Sigmoid colon (tissue), 7 donors: ENCODE measurements around the gene TBCD. TPM values are rescaled to one million over a fixed set of nuclear protein-coding genes. Genes with fewer than 3 reads are reported as not detected.

Experiments
- DNase-seq: peaks from one replicate; pipeline ENCODE4 v3.0.0-alpha.2; 2019
- H3K27ac ChIP-seq, 4 donors: fragments of 200-600 bp; sonication (generic); one replicate each; pipeline ENCODE4 v1.5.1; 2016 to 2019; ENCODE audit warnings: mild to moderate bottlenecking in 1 of 4
- H3K27me3 ChIP-seq, 3 donors: fragments of 200-600 bp; sonication (generic); one replicate each; pipeline ENCODE4 v1.5.1; 2019; ENCODE audit warnings: mild to moderate bottlenecking in 1 of 3
- H3K36me3 ChIP-seq, 4 donors: fragments of 200-600 bp; sonication (generic); one replicate each; pipeline ENCODE4 v1.5.1; 2016 to 2019
- H3K4me1 ChIP-seq, 4 donors: fragments of 200-600 bp; sonication (generic); one replicate each; pipeline ENCODE4 v1.5.1; 2017 to 2019
- H3K4me3 ChIP-seq, 4 donors: fragments of 200-600 bp; sonication (generic); one replicate each; pipeline ENCODE4 v1.5.1; 2017 to 2019; ENCODE audit warnings: mild to moderate bottlenecking in 2 of 4, moderate library complexity in 1 of 4
- H3K9me3 ChIP-seq, 4 donors: fragments of 200-600 bp in 3 of 4; sonication (generic) in 3 of 4; one replicate each; pipeline versions ENCODE4 v1.5.1 to v1.6.1; 2013 to 2019
- EP300 ChIP-seq, 4 donors: sonication (generic); formaldehyde crosslinking; IDR thresholded peaks; one replicate each; pipeline ENCODE4 v1.6.1; 2017; ENCODE audit warnings: antibody characterized with exemption in 4 of 4
- POLR2A ChIP-seq, 2 donors: fragments of 450-650 bp; IDR thresholded peaks; one replicate each; pipeline ENCODE4 v1.6.1; 2016; ENCODE audit warnings: antibody characterized with exemption in 2 of 2, mild to moderate bottlenecking in 2 of 2, moderate library complexity in 2 of 2
- POLR2AphosphoS5 ChIP-seq, 4 donors: sonication (generic); formaldehyde crosslinking; IDR thresholded peaks; one replicate each; pipeline ENCODE4 v1.6.1; 2017; ENCODE audit warnings: antibody characterized with exemption in 4 of 4
- WGBS, 2 donors: extraction: QIAGEN DNeasy Blood & Tissue Kit; methylation state at CpG; one replicate each; pipeline ENCODE4 v1.1.7; 2013; 5-methylcytosine and 5-hydroxymethylcytosine counted together
- intact Hi-C: fragments of 100-400 bp; cut with DNase I; formaldehyde crosslinking; loops from one replicate; pipeline ENCODE4 v1.15.1; 2023
- polyA plus RNA-seq, 3 donors: library from polyadenylated mRNA; stranded (reverse); fragments of 200-250 nt; gene quantifications; one replicate each; pipeline ENCODE4 v1.2.3, GENCODE V29; 2013
- total RNA-seq, 4 donors: library from RNA; depleted of rRNA; stranded (reverse); fragments of >200 nt; gene quantifications; one replicate each; pipeline ENCODE4 v1.1.0, GENCODE V29; 2016
- TF ChIP-seq, protein P1 (sequence below), 4 experiments: fragments of 450-650 bp in 3 of 4; fragments of 200-600 bp in 1 of 4; IDR thresholded peaks; one replicate each; pipeline ENCODE4 v1.5.1; 2016 to 2019; ENCODE audit warnings: antibody characterized with exemption in 4 of 4, mild to moderate bottlenecking in 3 of 4, moderate library complexity in 2 of 4
- donor health status: healthy with polysubstance abuse.
- donor health status: Bipolar disorder and iron deficiency.
- donor health status: healthy.

TBCD gene
- total and polyA plus RNA-seq, 7 donors, result 11.1 to 77.4 (median 34.2) TPM

DNA sequence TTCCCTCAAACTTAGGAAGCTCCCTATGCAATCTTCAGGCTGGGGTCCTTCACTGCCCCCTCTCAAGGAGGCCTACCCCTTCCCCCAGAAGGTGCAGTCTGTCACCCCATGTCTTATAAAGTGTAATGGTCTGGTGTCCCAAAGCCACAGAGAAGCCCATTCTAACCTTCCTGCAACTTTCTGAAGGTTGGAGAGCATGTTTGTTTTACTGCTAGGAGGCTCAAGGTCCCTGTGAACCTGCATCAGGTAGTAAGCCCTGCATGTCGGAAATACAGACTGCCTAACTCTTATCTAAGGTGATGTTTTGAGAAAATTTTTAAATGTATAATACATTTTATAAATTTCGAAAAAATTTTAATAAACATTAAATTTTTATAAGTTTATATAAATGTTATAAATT, 69.7 kb downstream of the TBCD start:
- Histone ChIP-seq H3K4me1 (no peaks in the 10 kb centered on the region), H3K4me3 (no peak overlapping the region), H3K9me3 (peaks cover 0 to 9% (median 2%) of the 10 kb centered on the region in 4 donors), H3K27ac (no peak overlapping the region), H3K36me3 (peaks cover 0 to 30% (median 3%) of the 10 kb centered on the region in 4 donors), H3K27me3 (no peaks in the 10 kb centered on the region)
- intact Hi-C loops, result no loop called here
- no peak for DNase-seq
- TF ChIP-seq POLR2AphosphoS5 (IDR thresholded peaks at IDR 0.05), result no peak
- TF ChIP-seq EP300 (IDR thresholded peaks at IDR 0.05), result no peak
- TF ChIP-seq POLR2A (IDR thresholded peaks at IDR 0.05), result no peak
- TF ChIP-seq, protein P1, sequence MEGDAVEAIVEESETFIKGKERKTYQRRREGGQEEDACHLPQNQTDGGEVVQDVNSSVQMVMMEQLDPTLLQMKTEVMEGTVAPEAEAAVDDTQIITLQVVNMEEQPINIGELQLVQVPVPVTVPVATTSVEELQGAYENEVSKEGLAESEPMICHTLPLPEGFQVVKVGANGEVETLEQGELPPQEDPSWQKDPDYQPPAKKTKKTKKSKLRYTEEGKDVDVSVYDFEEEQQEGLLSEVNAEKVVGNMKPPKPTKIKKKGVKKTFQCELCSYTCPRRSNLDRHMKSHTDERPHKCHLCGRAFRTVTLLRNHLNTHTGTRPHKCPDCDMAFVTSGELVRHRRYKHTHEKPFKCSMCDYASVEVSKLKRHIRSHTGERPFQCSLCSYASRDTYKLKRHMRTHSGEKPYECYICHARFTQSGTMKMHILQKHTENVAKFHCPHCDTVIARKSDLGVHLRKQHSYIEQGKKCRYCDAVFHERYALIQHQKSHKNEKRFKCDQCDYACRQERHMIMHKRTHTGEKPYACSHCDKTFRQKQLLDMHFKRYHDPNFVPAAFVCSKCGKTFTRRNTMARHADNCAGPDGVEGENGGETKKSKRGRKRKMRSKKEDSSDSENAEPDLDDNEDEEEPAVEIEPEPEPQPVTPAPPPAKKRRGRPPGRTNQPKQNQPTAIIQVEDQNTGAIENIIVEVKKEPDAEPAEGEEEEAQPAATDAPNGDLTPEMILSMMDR (IDR thresholded peaks at IDR 0.05), result no peak
- WGBS, 2 donors, result 96 to 97% methylated on average over 2 of the region's 2 CpGs

GRCh38 chr17:82822281-82822680, 70.4 kb downstream of the TBCD start:
- WGBS, 2 donors, result 94 to 95% methylated on average over 16 of the region's 16 CpGs
- DNase-seq, result no peak
- TF ChIP-seq EP300 (IDR thresholded peaks at IDR 0.05) (no peak), POLR2A (IDR thresholded peaks at IDR 0.05) (no peak), POLR2AphosphoS5 (IDR thresholded peaks at IDR 0.05) (no peak)
- TF ChIP-seq, protein P1 (IDR thresholded peaks at IDR 0.05), result no peak
- H3K27ac ChIP-seq, result no peak overlapping the region
- intact Hi-C loops, result no loop called here
- H3K4me1 ChIP-seq, result no peaks in the 10 kb centered on the region
- peaks cover 0 to 9% (median 2%) of the 10 kb centered on the region in 4 donors for H3K9me3 ChIP-seq
- H3K27me3 ChIP-seq, result no peaks in the 10 kb centered on the region
- H3K36me3 ChIP-seq, result peaks cover 0 to 25% (median 3%) of the 10 kb centered on the region in 4 donors
- H3K4me3 ChIP-seq, result no peak overlapping the region

- Histone ChIP-seq H3K4me1 (no peaks in the 10 kb centered on the region), H3K36me3 (peaks cover 0 to 17% (median 3%) of the 10 kb centered on the region in 4 donors)
- no peak for DNase-seq
Observed at GRCh38 chr17:82823004-82823403, 71.1 kb downstream of the TBCD start.

GRCh38 chr17:82825540-82826124, 73.8 kb downstream of the TBCD start:
- Histone ChIP-seq H3K4me3 (no peak overlapping the region), H3K36me3 (no peaks in the 10 kb centered on the region), H3K4me1 (peaks cover 0 to 10% (median 6%) of the 10 kb centered on the region in 4 donors), H3K27ac (no peak overlapping the region), H3K27me3 (no peaks in the 10 kb centered on the region), H3K9me3 (no peaks in the 10 kb centered on the region)
- TF ChIP-seq, protein P1 (IDR thresholded peaks at IDR 0.05), result no peak
- no peak for TF ChIP-seq POLR2A (IDR thresholded peaks at IDR 0.05)
- no peak for TF ChIP-seq EP300 (IDR thresholded peaks at IDR 0.05)
- no peak for DNase-seq
- WGBS, 2 donors, result 97% methylated on average over 8 of the region's 8 CpGs
- intact Hi-C loops, result no loop called here

More at GRCh38 chr17:82823004-82823403, 71.1 kb downstream of the TBCD start:
- TF ChIP-seq POLR2A (IDR thresholded peaks at IDR 0.05), result no peak
- TF ChIP-seq EP300 (IDR thresholded peaks at IDR 0.05), result no peak
- TF ChIP-seq POLR2AphosphoS5 (IDR thresholded peaks at IDR 0.05), result no peak
- TF ChIP-seq, protein P1 (IDR thresholded peaks at IDR 0.05), result peak in 1 of 4 experiments; percentile 9
- H3K9me3 ChIP-seq, result peaks cover 0 to 9% (median 2%) of the 10 kb centered on the region in 4 donors
- intact Hi-C loops, result no loop called here
- no peaks in the 10 kb centered on the region for H3K27me3 ChIP-seq
- no peak overlapping the region for H3K27ac ChIP-seq
- 82 to 90% methylated on average over 5 of the region's 5 CpGs for WGBS, 2 donors
- H3K4me3 ChIP-seq, result no peak overlapping the region

DNA sequence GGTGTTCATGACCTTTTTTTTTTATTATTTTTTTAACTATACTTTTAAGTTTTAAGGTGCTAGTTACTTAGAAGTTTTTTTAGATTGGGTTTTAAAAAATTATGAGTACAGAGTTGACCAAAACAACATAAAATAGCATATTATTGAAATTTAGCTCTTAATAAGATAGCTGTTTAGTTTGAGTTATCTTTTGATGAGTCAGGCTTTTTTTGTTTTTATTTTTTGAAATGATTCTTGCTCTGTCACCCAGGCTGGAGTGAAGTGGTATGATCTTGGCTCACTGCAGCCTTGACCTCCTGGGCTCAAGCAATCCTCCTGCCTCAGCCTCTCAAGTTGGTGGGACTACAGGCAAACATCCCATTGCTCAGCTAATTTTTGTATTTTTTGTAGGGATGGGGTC, 74.3 kb downstream of the TBCD start:
- Histone ChIP-seq H3K36me3 (no peaks in the 10 kb centered on the region), H3K9me3 (no peaks in the 10 kb centered on the region), H3K27me3 (no peaks in the 10 kb centered on the region), H3K4me1 (peaks cover 0 to 11% (median 6%) of the 10 kb centered on the region in 4 donors), H3K27ac (no peak overlapping the region), H3K4me3 (no peak overlapping the region)
- TF ChIP-seq POLR2A (IDR thresholded peaks at IDR 0.05), result no peak
- no peak for TF ChIP-seq EP300 (IDR thresholded peaks at IDR 0.05)
- TF ChIP-seq POLR2AphosphoS5 (IDR thresholded peaks at IDR 0.05), result no peak
- TF ChIP-seq, protein P1 (IDR thresholded peaks at IDR 0.05), result no peak
- DNase-seq, result no peak
- intact Hi-C loops, result no loop called here
